ENCODE results near the gene TRIM10. TPM values are rescaled to one million over a fixed set of nuclear protein-coding genes. Genes with fewer than 3 reads are reported as not detected.

Gene TRIM10
- total RNA-seq, 2 donors from 2014 or later, result 0.16 TPM; not detected in 1

GRCh38 chr6:30112402-30112994 lies 48.5 kb downstream of the TRIM10 start:
- no peak overlapping the region for H3K4me3 Mint-ChIP-seq
- no peaks in the 10 kb centered on the region for H3K9me3 Mint-ChIP-seq
- no peak overlapping the region for H3K27ac Mint-ChIP-seq
- H3K4me1 Mint-ChIP-seq, result peaks cover 6% of the 10 kb centered on the region
- peaks cover 49% of the 10 kb centered on the region for H3K27me3 Mint-ChIP-seq
- no peaks in the 10 kb centered on the region for H3K36me3 Mint-ChIP-seq (ENCODE audit: low read depth)
- ATAC-seq (replicated peaks), result no peak

- peaks cover 50% of the 10 kb centered on the region for H3K27me3 Mint-ChIP-seq
- H3K27ac Mint-ChIP-seq, result no peak overlapping the region
- no peak overlapping the region for H3K4me3 Mint-ChIP-seq
- no peaks in the 10 kb centered on the region for H3K9me3 Mint-ChIP-seq
- no peaks in the 10 kb centered on the region for H3K36me3 Mint-ChIP-seq (ENCODE audit: low read depth)
- H3K4me1 Mint-ChIP-seq, result peaks cover 6% of the 10 kb centered on the region
- no peak for ATAC-seq (replicated peaks)
Observed at GRCh38 chr6:30111266-30111856, 49.6 kb downstream of the TRIM10 start.

- Mint-ChIP-seq H3K27me3 (peaks cover 36% of the 10 kb centered on the region), H3K9me3 (no peaks in the 10 kb centered on the region), H3K36me3 (ENCODE audit: low read depth) (no peaks in the 10 kb centered on the region), H3K27ac (no peak overlapping the region), H3K4me3 (no peak overlapping the region), H3K4me1 (peaks cover 14% of the 10 kb centered on the region)
- ATAC-seq (replicated peaks), result no peak
Observed at GRCh38 chr6:30104661-30105060, 56.4 kb downstream of the TRIM10 start.

- H3K9me3 Mint-ChIP-seq, result no peaks in the 10 kb centered on the region
- no peak for ATAC-seq (replicated peaks)
- H3K4me1 Mint-ChIP-seq, result peaks cover 14% of the 10 kb centered on the region
- no peaks in the 10 kb centered on the region for H3K36me3 Mint-ChIP-seq (ENCODE audit: low read depth)
- peaks cover 42% of the 10 kb centered on the region for H3K27me3 Mint-ChIP-seq
- H3K27ac Mint-ChIP-seq, result peak overlapping the region; percentile 72
- peak overlapping the region; percentile 88 for H3K4me3 Mint-ChIP-seq
Observed at GRCh38 chr6:30103872-30104179, 57.2 kb downstream of the TRIM10 start.

- Mint-ChIP-seq H3K27ac (peak overlapping the region; percentile 72), H3K4me1 (peaks cover 14% of the 10 kb centered on the region), H3K36me3 (ENCODE audit: low read depth) (no peaks in the 10 kb centered on the region), H3K9me3 (no peaks in the 10 kb centered on the region), H3K27me3 (peaks cover 42% of the 10 kb centered on the region), H3K4me3 (peak overlapping the region; percentile 88)
- peak; percentile 80 for ATAC-seq (replicated peaks)
Observed at GRCh38 chr6:30102970-30103871, 57.8 kb downstream of the TRIM10 start.

- Mint-ChIP-seq H3K27ac (no peak overlapping the region), H3K36me3 (ENCODE audit: low read depth) (no peaks in the 10 kb centered on the region), H3K9me3 (no peaks in the 10 kb centered on the region), H3K4me1 (peaks cover 19% of the 10 kb centered on the region), H3K27me3 (peaks cover 38% of the 10 kb centered on the region), H3K4me3 (peak overlapping the region; percentile 88)
- ATAC-seq (replicated peaks), result peak; percentile 6
Observed at GRCh38 chr6:30102414-30102969, 58.5 kb downstream of the TRIM10 start.

Other genes with a start within 250 kb of the TRIM10 start
- 1,000 to 10,000 TPM; 1,094 to 1,926 TPM for gene HLA-A, start 218.7 kb downstream of the TRIM10 start, total RNA-seq
- 10 to 100 TPM; 39.8 to 59.5 TPM for gene POLR1H, start 99.9 kb downstream of the TRIM10 start, total RNA-seq
- 10 to 100 TPM; 50.8 to 69.9 TPM for gene PPP1R11, start 94.0 kb downstream of the TRIM10 start, total RNA-seq
- not detected for gene RNF39, start 85.4 kb downstream of the TRIM10 start, total RNA-seq
- gene TRIM31, start 48.1 kb downstream of the TRIM10 start, total RNA-seq, result not detected
- gene TRIM40, start 25.1 kb downstream of the TRIM10 start, total RNA-seq, result not detected
- not detected for gene TRIM15, start 2.3 kb upstream of the TRIM10 start, total RNA-seq
- 10 to 100 TPM; 37.6 to 67.0 TPM for gene TRIM26, start 52.2 kb upstream of the TRIM10 start, total RNA-seq
- gene TRIM39, start 165.7 kb upstream of the TRIM10 start, total RNA-seq, result 10 to 100 TPM; 12.4 to 16.1 TPM
- 10 to 100 TPM; 20.8 to 22.9 TPM for gene RPP21, start 183.9 kb upstream of the TRIM10 start, total RNA-seq

All from activated T-helper 17 cell treated with anti-CD3 and anti-CD28 coated beads, Interleukin-2, amount 50 U/mL, for 72 hours (primary cell).